SK-N-SH treated with all-trans-retinoic acid at 6 μM for 48 hours (cell line): ENCODE data around the gene EMCN.

ENCODE experiments used
- CREB5 ChIP-seq: fragments of 250-450 bp; sonication (Bioruptor Pico); IDR thresholded peaks from 2 replicates; pipeline ENCODE4 v1.5.1; 2020; ENCODE audit warnings: low read depth, mild to moderate bottlenecking, moderate library complexity
- GLIS3 ChIP-seq: fragments of 250-450 bp; sonication (Bioruptor Pico); IDR thresholded peaks from 2 replicates; pipeline ENCODE4 v1.5.0; 2020; ENCODE audit warnings: mild to moderate bottlenecking, moderate library complexity
- PATZ1 ChIP-seq: fragments of 250-450 bp; sonication (Bioruptor Pico); IDR thresholded peaks from 2 replicates; pipeline ENCODE4 v1.8.0; 2020; ENCODE audit warnings: mild to moderate bottlenecking, moderate library complexity, borderline replicate concordance
- SNAI2 ChIP-seq: fragments of 250-450 bp; sonication (Bioruptor Pico); IDR thresholded peaks from 2 replicates; pipeline ENCODE4 v1.5.0; 2020; ENCODE audit warnings: mild to moderate bottlenecking, moderate library complexity
- TSHZ2 ChIP-seq: fragments of 250-450 bp; sonication (Bioruptor Pico); IDR thresholded peaks from 2 replicates; pipeline ENCODE4 v1.5.0; 2020; ENCODE audit warnings: mild to moderate bottlenecking, moderate library complexity
- ZFP30 ChIP-seq: fragments of 450-650 bp; formaldehyde crosslinking; IDR thresholded peaks from 2 replicates; pipeline ENCODE4 v1.5.0; 2022; ENCODE audit warnings: mild to moderate bottlenecking, moderate library complexity

GRCh38 chr4:100519205-100519604 lies 1.4 kb upstream of the EMCN start:
- TF ChIP-seq SNAI2 (CRISPR knock-in tag) (no peak), CREB5 (CRISPR knock-in tag) (no peak), GLIS3 (CRISPR knock-in tag) (no peak), PATZ1 (CRISPR knock-in tag) (no peak), ZFP30 (CRISPR knock-in tag) (no peak), TSHZ2 (CRISPR knock-in tag) (no peak)
